ENCODE measurements around the gene TMEM81.

Gene TMEM81

DNA sequence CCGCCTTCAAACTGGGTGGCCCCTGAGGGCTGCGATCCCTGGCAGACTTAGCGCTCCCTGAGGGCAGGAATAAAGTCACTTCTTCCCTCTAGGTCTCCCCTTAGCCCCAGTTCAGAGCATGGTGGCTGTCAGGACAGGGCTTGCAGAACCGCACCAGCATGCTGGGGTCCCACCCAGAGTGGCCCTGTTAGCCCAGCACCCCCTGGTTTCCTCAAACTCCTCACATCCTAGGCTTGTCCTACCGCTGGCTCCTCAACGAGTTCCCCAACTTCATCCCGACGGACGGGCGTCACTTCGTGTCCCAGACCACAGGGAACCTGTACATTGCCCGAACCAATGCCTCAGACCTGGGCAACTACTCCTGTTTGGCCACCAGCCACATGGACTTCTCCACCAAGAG is 25.4 kb downstream of the TMEM81 start:
- DNase-seq = no peak

GRCh38 chr1:205057808-205058575 is 26.3 kb downstream of the TMEM81 start:
- no peak for DNase-seq

DNA sequence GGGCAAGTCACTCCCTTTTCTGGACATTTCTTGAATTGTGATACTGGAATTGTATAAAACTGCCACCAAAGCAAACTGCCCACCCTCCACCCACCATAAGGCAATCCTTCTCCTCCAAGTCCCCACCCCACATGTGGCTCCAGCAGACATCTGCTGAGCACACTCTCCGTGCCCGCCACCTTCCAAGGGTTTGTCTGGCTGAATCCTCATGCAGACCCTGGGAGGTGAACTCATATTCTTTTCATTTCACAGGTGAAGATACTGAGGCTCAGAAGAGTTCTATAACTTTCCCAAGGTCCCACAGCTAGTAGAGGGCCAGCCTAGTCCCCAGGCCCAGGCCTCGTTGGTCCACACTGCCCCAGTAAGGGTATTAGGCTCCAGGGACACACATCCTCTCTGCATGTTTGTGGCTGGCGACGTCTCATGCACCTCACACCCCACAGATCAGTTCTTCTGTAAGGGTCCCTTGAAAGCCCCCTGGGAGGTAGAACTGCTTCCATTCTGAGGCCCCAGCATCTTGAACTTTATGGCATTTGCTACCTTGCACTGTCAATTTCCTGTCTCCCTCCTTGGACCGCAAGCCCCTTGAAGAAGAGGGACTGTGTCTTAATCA is 27.2 kb downstream of the TMEM81 start:
- DNase-seq = no peak

DNA sequence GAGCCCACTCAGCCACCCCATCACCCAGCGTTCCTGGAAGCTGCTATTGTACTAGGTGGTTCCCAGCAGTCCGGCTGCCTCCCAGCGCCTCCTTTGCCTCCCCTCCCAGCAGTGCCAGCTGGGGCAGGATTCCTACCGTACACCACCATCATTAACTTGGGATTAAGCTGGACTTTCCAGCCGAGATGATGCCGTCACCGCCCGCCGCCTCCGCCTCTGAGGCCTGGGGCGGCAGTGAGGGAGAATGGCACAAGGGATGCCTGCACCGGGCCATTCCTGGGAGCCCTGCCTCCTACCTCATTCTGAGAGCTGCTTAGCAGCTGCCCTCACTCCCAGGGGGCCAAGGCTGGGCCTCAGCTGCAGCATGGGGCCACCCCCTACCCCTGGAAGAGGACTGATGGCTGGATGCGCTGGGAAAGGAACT is 28.1 kb downstream of the TMEM81 start:
- no peak for DNase-seq

DNA sequence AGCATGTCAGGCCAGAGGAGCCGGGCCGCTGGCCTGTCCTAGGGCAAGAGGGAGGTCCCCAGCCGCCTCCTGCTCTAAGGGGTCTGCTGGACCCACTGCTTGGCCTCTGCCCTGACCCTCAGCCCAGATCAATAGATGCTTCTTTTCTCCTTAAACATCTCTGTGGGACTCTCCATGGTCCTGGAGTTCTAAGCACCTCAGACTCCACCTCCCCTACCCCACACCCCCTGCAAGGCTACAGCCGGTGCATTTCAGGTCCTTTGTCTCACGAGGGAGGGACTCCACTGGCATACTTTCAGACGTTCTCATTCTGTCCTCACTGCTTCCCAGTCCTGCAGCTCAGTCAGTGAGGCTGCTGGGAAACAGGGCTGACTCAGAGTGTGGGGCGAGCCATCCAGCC is 30.2 kb downstream of the TMEM81 start:
- no peak for DNase-seq

DNA sequence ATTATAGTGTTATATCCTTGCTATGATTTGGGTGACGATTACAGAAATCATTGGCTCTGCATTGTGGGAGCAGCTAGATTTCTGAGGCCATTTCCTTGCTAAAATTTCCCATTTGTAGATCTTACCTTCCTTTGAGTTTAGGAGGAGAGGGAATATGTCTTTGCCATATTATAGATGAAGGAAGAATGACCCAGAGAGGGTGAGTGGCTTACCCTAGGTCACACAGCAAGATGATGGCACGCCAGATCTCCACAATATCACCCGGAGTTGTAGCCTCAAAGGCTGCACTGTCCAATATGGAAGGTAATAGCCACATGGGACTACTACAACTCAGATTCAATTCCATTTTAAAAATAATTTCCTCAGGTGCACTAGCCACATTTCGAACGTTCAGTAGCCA is 31.0 kb downstream of the TMEM81 start:
- DNase-seq = no peak

- no peak for DNase-seq
These were observed 31.6 kb downstream of the TMEM81 start for GRCh38 chr1:205052690-205053089.

DNA sequence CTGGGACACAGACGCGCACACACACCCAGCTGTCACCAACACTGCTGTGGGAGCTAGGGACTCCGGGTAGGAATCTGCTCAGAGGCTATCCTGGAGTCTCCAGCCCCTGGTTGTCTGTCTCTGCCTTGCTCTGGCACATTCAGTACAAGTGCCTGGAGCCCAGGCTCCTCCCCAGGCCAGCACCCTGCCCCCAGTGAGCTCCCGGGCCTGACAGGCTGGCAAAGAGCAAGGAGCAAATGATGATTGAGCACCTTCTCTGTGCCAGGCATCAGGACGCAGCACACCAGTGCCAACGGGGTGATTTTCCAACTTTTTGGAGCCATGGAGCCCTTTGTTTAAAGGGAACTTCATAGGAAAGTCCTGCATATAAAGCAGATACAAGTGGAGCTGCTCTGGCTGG is 34.8 kb downstream of the TMEM81 start:
- no peak for DNase-seq

DNA sequence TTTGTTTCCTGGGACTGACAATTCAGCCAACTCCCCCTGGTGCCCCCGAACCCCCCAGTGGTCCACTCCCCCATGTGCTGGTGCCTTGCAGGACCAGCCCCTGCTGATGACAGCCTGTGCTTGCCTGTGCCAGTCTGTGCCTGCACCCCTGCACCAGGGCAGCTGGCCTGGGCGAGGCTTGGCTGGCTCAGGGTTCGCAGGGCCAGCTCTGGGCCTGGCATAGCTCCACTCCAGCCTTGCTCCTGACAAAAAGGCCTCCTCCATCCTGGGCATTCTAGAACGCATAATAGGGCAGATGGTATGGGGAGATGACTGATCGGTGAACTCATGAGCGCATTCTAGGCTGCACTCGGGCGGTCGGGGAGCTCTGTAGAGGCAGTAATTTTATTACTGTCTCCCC is 35.9 kb downstream of the TMEM81 start:
- DNase-seq = peak; percentile 88

- DNase-seq = no peak
These were observed 36.5 kb downstream of the TMEM81 start for GRCh38 chr1:205047764-205048231.

DNA sequence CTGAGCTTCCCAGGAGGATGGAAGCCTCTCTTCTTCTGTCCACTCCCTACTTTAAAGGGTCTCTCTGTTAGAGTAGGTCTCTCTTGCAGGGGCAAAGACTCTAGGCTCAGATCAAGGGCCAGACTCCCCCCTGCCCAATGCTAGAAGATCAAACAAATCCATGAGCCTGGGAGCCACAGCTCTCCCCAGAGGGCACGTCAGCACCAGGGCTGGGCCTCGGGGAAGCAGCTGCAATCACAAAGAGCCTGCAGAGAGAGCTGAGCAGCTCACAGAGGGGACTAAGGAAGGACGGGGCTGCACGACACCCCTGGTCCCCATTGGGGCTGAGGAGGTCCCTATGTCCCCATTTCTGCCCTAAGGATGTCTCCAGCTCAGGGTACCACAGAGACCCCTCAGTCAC is 37.4 kb downstream of the TMEM81 start:
- DNase-seq = peak; percentile 57

DNA sequence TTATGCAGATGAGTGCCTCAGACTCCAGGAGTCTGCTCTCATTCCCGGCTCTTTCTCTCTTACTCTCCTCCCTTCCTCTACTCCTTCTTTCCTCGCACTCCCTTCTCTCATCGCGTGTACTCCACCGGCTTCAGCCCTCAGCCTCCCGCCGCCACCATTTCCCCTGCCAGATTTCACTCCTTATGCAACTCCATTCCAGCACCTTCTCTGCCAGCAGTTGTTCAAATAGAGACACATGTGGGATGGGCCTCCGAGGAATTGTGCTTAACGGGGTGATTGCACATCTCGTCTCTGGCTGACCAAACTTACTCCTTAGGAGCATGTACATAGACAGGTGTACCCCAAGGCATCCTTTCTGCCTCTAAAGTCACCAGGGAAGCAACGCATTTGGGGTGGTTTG is 39.1 kb downstream of the TMEM81 start:
- no peak for DNase-seq

- DNase-seq = no peak
These were observed 39.5 kb downstream of the TMEM81 start for GRCh38 chr1:205044741-205045140.

DNA sequence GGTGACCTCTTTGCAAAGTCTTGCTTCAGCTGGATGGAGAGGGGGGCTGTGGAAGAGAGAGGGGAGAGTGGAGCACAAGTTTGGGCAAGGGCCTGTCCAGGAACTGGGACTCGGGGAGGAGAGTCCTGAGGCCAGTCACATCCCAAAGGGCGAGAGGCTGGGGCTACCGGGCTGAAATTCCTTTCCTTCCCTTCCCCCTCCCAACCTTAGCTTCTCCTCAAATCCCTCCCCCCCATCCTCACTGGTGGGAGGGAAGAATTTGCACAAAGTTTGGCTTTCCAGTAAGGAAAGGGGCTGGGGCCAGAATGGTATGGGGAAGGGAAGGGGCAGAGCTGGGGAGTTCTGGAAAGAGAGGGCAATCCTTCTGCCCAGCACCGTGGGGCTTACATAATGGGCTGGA is 40.4 kb downstream of the TMEM81 start:
- DNase-seq = no peak

- DNase-seq = peak; percentile 87
These were observed 41.1 kb downstream of the TMEM81 start, which contains the start of gene CNTN2 for GRCh38 chr1:205042911-205043806. TSS of gene CNTN2 (plus strand) at chr1:205043212. CDS start at chr1:205053186, 9,974 bp downstream.

DNA sequence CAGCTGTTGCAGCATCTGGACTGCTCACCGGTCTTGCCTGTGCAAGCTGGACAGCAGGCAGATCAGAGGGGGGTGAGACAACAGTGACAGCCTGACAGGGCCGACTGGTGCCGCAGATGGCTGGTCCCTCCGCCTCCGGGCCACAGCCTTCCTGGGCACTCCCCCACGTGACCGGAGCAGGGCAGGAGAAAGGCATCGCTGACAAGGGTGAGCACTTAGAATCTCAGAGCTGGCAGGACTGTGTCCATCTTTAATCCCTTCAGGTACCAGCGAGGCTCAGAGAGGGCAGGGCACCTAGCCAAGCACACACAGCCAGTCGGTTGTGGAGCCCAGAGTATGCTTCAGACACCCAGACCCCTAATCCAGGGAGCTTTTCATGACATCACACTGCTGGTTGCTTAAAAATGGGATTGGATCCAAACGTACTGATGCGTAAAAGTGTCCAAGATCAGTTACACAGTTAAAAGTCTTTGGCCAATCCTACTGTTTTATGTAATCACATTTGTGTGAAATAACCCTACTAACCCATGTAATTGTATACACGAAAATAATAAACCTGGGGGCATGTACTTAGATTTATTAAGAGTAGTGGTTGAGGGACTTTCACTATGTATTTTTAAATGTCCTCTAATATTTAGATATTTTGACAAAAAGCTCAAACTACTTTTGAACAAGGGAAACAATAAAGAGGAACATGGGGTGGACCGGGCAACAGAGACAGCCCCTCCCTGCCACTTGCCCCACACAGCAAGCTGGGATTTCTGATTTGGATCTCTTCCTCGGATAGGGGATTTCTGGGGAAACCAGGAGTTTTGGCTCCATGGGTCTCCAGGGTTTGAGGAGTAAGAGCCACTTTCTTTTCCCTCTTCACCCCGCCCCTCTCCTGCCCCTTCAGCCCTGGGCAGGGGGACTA is 42.0 kb downstream of the TMEM81 start:
- DNase-seq = peak; percentile 47

DNA sequence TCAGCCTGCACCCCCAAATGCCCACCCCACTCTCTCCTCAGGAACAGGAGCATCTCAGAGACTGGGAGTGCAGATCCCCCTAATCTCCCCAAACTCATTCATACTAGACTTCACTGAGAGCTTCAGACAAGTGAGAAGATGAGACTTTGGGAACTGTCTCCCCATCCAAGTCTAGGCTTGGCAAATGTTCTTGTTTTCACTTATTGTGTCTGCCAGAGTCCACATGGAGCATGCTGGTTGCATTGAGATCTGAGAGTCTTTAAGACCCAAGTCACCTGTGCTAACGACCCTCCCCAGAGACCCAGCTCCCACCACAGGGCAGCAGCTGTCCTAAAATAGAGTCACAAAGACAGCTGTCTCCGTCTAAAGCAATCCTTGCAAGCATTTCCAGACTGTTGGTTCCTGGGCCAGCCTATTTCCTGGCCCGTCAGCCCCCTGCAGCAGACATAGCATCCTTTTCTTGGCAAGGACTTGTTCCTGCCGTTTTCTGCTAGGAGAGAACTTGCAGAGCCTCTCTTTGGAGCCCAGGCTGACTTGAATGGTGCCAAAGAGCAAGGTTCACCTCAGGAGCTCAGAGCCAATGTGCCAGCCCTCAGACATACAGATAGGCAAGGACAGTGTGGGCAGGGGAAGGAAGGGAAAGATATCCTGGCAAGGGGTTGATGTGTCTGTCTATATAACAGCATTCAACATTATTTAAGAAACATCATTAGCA is 43.1 kb downstream of the TMEM81 start:
- DNase-seq = no peak

GRCh38 chr1:205038132-205038786 is 46.0 kb downstream of the TMEM81 start:
- no peak for DNase-seq

DNA sequence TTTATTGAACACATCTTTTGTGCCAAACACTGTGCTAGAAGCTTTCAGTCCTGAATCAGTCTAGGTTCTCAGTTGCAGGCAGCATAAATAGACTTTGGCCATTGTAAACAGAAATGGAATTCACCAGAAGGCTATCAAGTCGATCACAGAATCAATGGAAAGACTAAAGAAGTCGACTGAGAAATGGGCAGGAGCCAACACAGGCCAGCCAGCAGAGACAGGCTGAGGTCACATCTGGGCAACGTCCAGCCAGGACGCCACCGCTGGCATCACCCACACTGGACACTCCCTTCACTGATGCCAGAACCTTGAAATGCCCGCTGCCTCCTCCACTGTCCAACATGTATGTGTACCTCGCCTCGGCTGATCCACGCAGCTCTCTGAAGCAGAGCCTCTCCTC is 46.7 kb downstream of the TMEM81 start:
- no peak for DNase-seq
